Chondrocyte (in vitro differentiated cells): ENCODE results near the gene ST8SIA5. TPM values are rescaled to one million over a fixed set of nuclear protein-coding genes. Genes with fewer than 3 reads are reported as not detected.

ENCODE experiments used
- DNase-seq: peaks from one replicate; pipeline ENCODE4 v3.0.0; 2021; ENCODE audit warnings: mixed read lengths, low spot score
- H3K27ac Mint-ChIP-seq: one replicate; pipeline ENCODE4 v1.8.0; 2021; ENCODE audit warnings: mild to moderate bottlenecking, moderate library complexity, mixed read lengths; ENCODE audit not compliant: unreplicated experiment
- H3K27me3 Mint-ChIP-seq: 2 replicates; pipeline ENCODE4 v1.8.0; 2021; ENCODE audit warnings: low read depth, mixed read lengths
- H3K36me3 Mint-ChIP-seq: 2 replicates; pipeline ENCODE4 v1.8.0; 2021; ENCODE audit warnings: low read depth, mixed read lengths
- H3K4me1 Mint-ChIP-seq: 2 replicates; pipeline ENCODE4 v1.8.0; 2021; ENCODE audit warnings: low read depth, mild to moderate bottlenecking, mixed read lengths
- H3K4me3 Mint-ChIP-seq: one replicate; pipeline ENCODE4 v1.8.0; 2021; ENCODE audit warnings: mild to moderate bottlenecking, moderate library complexity, mixed read lengths; ENCODE audit not compliant: unreplicated experiment
- H3K9me3 Mint-ChIP-seq: 2 replicates; pipeline ENCODE4 v1.8.0; 2021; ENCODE audit warnings: low read depth, mixed read lengths
- total RNA-seq: library from RNA; stranded (reverse); gene quantifications from 3 replicates; pipeline ENCODE4 v1.2.1, GENCODE V29; 2021
- TF ChIP-seq, protein P1 (sequence below): fragments of 200-600 bp; sonication (generic); IDR thresholded peaks from 2 replicates; pipeline ENCODE4 v1.5.0; 2021; ENCODE audit warnings: antibody characterized with exemption, mild to moderate bottlenecking, moderate library complexity

ST8SIA5 gene
- total RNA-seq, 1 donor from 2014 or later = 0.25 TPM

DNA sequence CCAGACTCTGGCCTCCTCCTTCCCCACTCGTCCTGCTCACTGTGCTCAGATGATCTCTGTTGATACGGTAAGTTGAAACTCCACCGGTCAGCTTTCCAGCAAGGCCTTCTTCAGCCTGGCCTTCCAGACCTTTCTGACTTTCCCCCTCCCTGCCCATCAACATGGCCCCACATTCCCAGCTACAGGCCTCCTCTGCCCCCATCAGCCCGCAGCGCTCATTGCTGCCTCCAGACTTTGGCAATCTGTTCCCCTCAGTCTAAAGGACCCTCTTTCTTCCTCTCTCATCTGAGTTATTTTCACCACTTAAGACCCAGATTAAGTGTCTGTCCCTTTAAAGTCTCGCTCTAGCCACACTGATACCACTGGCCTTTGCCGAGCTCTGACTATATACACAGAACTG, 110.4 kb downstream of the ST8SIA5 start:
- peaks cover 63% of the 10 kb centered on the region for H3K27me3 Mint-ChIP-seq
- H3K4me1 Mint-ChIP-seq = no peaks in the 10 kb centered on the region

DNA sequence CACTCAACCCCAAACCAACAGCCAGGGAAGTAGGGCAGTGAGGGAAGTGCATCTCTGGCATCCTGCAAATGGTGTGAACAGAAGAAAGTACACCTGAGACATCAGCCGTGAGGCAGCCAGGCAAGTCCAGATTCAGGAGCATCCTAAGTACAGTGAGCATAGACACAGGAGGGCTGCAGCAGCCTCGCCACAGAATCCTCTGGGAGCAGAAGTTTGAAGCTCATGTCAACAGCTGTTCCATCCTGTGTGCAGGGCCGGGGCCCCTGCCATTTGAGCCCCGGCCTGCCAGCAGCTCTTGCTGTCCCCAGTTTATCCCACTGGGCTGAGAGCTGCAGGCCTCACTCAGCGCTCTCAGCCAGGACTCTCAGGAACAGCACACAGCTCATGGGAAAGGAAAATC, 114.3 kb downstream of the ST8SIA5 start:
- H3K27ac Mint-ChIP-seq = no peak overlapping the region
- H3K9me3 Mint-ChIP-seq = no peaks in the 10 kb centered on the region
- no peak for DNase-seq
- TF ChIP-seq, protein P1, sequence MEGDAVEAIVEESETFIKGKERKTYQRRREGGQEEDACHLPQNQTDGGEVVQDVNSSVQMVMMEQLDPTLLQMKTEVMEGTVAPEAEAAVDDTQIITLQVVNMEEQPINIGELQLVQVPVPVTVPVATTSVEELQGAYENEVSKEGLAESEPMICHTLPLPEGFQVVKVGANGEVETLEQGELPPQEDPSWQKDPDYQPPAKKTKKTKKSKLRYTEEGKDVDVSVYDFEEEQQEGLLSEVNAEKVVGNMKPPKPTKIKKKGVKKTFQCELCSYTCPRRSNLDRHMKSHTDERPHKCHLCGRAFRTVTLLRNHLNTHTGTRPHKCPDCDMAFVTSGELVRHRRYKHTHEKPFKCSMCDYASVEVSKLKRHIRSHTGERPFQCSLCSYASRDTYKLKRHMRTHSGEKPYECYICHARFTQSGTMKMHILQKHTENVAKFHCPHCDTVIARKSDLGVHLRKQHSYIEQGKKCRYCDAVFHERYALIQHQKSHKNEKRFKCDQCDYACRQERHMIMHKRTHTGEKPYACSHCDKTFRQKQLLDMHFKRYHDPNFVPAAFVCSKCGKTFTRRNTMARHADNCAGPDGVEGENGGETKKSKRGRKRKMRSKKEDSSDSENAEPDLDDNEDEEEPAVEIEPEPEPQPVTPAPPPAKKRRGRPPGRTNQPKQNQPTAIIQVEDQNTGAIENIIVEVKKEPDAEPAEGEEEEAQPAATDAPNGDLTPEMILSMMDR = no peak
- H3K27me3 Mint-ChIP-seq = peaks cover 60% of the 10 kb centered on the region
- no peaks in the 10 kb centered on the region for H3K36me3 Mint-ChIP-seq
- H3K4me3 Mint-ChIP-seq = no peak overlapping the region
- no peaks in the 10 kb centered on the region for H3K4me1 Mint-ChIP-seq

More for the DNA sequence above, 110.4 kb downstream of the ST8SIA5 start:
- no peak overlapping the region for H3K27ac Mint-ChIP-seq
- H3K4me3 Mint-ChIP-seq = no peak overlapping the region
- H3K36me3 Mint-ChIP-seq = no peaks in the 10 kb centered on the region
- DNase-seq = no peak
- TF ChIP-seq, protein P1 = no peak
- H3K9me3 Mint-ChIP-seq = no peaks in the 10 kb centered on the region

DNA sequence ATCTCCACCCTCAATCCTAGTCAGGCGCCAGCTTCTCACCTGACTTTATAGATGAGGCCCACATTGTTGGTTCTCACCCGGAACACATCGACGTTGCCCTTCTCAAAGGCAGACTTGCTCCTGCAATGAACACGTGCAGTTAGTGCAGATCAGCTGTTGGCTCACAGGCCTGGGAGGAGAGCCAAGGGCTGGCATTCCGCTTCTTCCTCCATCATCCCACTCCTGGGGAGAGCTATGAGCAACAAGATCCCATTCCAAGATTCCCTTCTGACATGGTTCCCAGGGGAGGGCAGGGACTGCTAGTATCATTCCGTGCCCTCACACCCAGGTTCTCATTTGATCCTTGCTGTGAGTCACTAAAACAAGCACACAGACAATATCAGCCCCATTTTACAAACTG, 114.9 kb downstream of the ST8SIA5 start:
- H3K9me3 Mint-ChIP-seq = no peaks in the 10 kb centered on the region
- no peak overlapping the region for H3K4me3 Mint-ChIP-seq
- peaks cover 56% of the 10 kb centered on the region for H3K27me3 Mint-ChIP-seq
- TF ChIP-seq, protein P1 = no peak
- DNase-seq = no peak
- no peaks in the 10 kb centered on the region for H3K4me1 Mint-ChIP-seq
- H3K36me3 Mint-ChIP-seq = no peaks in the 10 kb centered on the region
- no peak overlapping the region for H3K27ac Mint-ChIP-seq

DNA sequence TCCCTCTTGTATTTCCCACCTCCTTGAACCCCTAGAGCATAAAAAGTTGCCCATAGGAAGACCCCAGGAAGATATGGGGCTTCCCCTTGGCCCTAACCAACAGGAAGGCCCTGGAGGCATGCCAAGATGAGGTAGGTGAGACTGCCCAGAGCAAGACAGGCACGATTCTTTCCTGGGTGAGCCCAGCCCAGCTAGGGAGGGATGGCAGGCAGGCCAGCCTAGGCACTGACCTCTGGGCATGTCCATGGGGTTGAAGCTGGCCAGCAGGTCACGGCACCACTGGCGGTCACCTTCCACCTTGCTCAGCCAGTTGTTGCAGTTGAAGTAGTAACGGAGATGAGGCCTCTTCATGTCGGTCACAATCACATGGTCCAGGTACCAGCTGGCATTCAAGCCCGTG, 117.5 kb downstream of the ST8SIA5 start:
- DNase-seq = no peak
- H3K4me1 Mint-ChIP-seq = no peaks in the 10 kb centered on the region
- H3K9me3 Mint-ChIP-seq = no peaks in the 10 kb centered on the region
- no peak overlapping the region for H3K4me3 Mint-ChIP-seq
- TF ChIP-seq, protein P1 = no peak
- H3K36me3 Mint-ChIP-seq = no peaks in the 10 kb centered on the region
- no peak overlapping the region for H3K27ac Mint-ChIP-seq
- peaks cover 44% of the 10 kb centered on the region for H3K27me3 Mint-ChIP-seq

DNA sequence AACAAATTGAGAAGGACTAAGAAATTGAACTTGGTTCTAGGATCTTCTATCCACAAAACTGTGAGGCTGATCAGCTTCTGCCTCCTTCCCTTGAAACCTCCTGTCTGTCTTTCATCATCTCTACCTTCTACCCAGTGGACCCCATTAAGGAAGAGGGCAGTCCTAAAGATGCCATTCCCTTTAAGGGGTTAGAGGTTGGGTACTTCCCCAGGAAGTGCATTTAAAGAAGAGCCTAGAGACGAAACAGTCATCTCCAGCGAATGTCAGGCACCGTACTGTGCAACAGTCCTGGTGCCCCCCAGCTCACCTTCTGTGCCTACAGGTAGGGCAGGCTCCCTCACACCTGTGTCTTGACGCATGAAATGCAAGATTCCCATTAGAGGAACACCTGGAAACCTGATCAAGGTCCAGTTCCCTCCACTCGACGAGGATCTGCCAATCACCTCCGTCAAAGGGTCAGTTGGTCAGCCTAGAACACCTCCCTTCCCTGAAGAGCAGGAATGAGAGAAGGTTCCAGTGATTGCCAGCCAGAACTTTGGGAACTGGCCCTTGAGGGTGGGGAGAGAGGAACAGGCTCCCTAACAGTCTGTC, 120.7 kb downstream of the ST8SIA5 start:
- H3K4me3 Mint-ChIP-seq = no peak overlapping the region
- no peak overlapping the region for H3K27ac Mint-ChIP-seq
- TF ChIP-seq, protein P1 = no peak
- no peak for DNase-seq
- H3K36me3 Mint-ChIP-seq = no peaks in the 10 kb centered on the region
- H3K9me3 Mint-ChIP-seq = peaks cover 8% of the 10 kb centered on the region
- peaks cover 31% of the 10 kb centered on the region for H3K27me3 Mint-ChIP-seq
- no peaks in the 10 kb centered on the region for H3K4me1 Mint-ChIP-seq
